GM21737 (cell line): ENCODE data around the gene CNBD2.
"Not testable (repeated sequence)": the region's sequence is repeated elsewhere in the genome, so short reads cannot be mapped to it uniquely, and the experiment has no call there.

Source experiments
- ATAC-seq: cut with Tn5 transposase; IDR thresholded peaks from one replicate; pipeline ENCODE4 v1.9.1; 2021; ENCODE audit warnings: mild to moderate bottlenecking, moderate library complexity; ENCODE audit not compliant: unreplicated experiment

CNBD2 gene

GRCh38 chr20:36018208-36018988 is 50.0 kb downstream of the CNBD2 start:
- no peak for ATAC-seq

DNA sequence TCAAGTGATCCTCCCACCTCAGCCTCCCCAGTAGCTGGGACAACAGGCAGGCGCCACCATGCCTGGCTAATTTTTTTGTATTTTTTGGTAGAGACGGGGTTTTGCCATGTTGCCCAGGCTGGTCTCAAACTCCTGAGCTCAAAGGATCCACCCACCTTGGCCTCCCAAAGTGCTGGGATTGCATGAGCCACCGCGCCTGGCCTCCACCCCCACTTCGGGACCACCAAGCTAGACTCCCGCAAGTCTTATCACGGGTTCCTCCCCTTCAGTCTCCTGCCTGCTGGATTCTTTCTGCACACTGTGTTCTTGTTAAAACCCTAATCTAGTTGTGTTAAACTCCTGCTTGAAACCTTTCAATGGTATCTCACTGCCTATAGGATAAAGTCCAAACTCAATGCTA is 57.7 kb downstream of the CNBD2 start:
- not testable (repeated sequence) for ATAC-seq

DNA sequence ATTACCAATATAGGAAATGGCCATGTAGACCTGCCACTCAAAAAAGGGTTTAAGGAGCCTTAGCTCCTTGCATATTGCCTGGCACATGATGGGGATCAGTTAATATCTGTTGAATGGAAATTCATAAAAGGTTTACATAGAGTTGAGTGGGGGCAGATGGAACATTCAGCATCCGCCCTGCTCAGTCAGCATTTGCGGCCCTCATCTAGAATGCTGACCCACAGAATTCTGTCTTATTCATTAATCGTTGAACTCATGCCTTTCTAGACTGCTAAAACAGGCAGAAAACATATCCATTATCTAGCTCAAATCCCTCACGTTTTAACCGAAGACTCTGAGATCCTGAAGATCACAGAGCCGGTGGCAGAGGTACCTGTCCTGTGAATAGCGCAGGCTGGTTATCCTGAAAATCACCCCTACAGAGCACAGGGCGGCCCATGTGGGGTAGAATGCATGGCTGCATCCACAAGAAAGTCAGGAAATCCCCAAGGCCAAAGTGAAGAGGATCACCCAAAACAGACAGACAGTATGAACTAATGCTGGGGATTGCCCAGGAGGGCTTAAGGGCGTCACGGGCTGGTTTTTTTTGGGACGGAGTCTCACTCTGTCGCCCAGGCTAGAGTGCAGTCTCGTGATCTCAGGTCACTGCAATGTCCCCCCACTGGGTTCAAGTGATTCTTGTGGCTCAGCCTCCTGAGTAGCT is 59.9 kb downstream of the CNBD2 start:
- no peak for ATAC-seq

GRCh38 chr20:36030149-36030548 is 61.8 kb downstream of the CNBD2 start:
- no peak for ATAC-seq

GRCh38 chr20:36031806-36032205 is 63.4 kb downstream of the CNBD2 start:
- no peak for ATAC-seq

- ATAC-seq, result no peak
Observed at GRCh38 chr20:36034875-36035274, 66.5 kb downstream of the CNBD2 start.

DNA sequence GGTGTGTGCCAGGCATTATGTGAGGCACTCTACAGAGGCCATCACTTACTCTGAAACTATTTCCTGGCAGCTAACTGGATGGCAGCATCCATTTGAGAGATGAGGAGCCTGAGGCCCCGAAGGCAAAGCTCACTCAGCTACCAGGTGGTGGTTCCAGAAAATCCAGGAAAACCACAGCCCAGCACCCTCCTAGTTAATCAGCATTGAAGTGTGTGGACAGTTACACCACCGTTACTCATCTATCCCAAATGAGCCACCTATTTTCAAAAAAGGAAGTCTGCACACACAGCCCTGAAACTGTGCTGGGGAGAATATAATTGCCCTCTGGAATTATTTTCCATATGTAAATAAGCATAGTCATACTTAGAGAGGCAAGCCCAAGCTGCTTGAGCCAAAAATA is 67.4 kb downstream of the CNBD2 start:
- ATAC-seq, result no peak

- no peak for ATAC-seq
Observed at GRCh38 chr20:36036688-36037087, 68.3 kb downstream of the CNBD2 start.

DNA sequence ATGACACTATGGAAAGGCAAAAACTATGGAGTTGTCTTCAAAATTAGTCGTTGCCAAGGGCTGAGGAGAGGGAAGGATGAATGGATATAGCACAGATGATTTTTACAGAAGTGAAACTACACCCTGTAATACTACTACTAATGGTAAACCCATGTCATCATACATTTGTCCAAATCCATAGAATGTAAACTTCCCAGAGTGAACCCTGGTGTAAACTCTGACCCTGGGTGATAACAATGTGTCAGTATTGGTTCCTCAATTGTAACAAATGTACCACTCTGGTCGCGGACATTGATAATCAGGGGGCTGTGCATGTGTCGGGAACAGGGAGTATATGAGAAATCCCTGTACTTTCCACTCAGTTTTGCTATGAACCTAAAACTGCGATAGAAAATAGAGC is 72.2 kb downstream of the CNBD2 start:
- ATAC-seq, result no peak

DNA sequence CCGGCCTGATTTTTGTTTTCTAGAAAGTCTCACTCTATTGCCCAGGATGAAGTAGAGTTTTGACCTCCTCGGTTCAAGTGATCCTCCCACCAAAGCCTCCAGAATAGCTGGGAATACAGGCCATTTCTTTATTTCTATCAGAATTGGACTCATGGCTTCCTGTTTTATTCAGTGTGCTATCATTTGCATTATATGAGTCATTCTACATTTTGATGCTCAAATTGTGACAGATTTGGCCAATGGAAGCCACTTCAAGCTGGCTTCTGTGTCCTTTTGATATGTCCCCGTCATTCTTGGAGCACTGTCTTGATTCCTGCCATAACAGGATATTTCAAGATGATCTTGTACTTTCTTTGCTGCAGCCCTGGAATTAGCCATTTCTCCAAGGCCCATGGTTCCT is 75.1 kb downstream of the CNBD2 start:
- no peak for ATAC-seq

- ATAC-seq, result no peak
Observed at GRCh38 chr20:36043892-36044515, 75.6 kb downstream of the CNBD2 start.

DNA sequence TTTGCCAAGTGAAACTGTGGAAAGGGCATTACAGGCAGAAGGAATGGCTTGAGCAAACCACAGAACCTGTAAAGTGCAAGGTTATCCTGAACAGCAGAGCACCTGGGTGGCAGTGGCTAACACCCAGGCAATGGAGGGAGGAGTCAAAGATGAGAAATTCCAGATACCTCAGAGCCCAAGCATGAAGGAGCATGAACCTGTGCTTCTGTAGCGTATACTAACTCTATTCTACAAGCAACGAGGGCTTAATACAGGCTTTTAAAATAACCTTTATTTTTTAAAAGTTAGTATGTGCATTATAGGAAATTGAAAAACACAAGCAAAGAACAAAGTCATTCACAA is 77.0 kb downstream of the CNBD2 start:
- ATAC-seq, result no peak

DNA sequence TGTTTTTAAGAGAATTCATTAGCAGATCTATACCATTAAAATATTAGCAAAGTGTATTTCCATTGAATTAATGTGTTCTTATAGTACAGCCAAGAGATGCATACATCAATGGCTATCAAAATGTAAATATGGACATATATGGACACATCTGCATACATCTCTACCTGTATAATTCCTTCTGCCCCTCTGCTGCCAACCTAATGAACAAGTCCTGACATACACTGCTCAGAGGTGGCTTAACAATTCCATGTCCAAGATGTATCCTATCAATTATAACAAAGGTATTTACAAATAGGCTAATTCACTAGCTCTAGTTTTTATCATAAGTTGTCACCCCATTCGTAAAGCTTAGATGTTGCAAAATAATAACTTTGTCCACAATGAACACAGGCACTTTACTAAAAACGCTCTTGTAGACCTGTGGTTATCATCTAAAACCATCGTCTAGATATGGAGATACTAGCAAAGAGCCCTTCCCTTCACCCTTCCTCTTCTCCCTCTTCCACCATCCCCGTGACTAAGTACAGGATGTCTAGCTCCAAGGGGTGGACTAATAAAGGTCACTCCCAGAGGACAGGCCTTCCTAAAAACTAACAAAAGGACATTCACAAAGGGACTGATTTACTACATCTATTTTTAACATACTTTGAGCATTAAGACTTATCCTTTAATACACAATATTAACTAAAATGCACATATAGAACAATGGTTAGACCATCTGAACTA is 77.8 kb downstream of the CNBD2 start:
- ATAC-seq, result not testable (repeated sequence)

DNA sequence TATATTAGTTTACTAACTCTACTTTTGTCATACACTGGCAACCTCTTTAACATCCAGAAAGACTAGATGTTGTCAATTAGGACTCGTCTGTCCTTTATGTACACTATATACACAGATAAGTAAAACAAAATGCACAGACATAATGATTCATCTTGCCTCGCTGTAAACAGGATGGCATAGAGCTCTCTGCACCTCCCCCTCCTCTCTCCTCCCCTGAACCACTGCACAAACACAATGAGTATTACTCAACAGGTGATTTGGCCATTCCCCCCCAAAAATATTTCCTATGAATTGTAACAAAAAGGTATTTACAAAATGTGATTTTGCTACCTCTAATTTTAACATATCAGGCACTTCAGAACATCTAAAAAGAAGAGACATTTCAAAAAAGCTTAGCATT is 81.0 kb downstream of the CNBD2 start:
- ATAC-seq, result not testable (repeated sequence)

DNA sequence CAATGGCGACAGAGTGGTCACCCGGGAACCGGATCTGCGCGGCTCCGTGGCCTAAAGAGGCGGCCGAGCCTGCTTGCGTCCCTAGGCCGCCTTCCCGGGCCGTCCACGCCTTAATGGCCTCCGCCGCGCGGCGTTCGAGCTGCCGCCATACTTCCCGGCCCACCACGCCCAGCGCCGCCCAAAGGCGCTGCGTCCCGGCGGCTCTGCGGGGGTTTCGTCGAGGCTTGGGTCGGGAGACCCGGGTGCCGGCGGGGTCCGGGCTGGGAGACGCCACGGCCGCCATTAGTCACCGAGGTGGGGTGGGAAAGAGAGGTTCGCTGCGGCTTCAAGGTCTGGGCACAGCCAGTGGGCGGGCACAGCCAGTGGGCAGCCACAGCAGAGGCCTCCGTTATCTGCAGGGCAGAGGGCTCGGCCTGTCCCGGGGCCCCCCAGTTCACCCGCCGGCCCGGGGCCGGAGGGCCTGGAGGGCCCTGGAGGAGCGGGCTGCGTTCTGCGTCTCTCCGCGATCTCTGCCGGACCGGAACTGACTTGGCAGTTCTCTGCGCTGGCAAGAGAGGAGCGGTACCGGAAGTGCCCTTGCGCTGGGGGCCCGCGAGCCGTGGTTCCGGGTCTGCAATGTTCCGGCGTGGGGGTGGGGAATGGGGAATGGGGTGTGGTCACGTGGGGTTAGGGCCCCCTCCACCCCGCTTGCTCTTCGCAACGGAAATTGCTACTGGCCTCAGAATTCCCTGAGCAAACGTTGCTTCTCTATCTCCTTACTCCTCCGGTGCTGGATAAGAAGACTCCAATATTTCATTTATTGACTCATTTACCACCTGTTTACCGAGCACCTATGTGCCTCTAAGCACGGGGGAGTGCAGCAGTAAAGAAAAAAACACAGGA is 82.3 kb downstream of the CNBD2 start:
- peak; percentile 90 for ATAC-seq

- no peak for ATAC-seq
Observed at GRCh38 chr20:36051318-36052116, 83.1 kb downstream of the CNBD2 start.

DNA sequence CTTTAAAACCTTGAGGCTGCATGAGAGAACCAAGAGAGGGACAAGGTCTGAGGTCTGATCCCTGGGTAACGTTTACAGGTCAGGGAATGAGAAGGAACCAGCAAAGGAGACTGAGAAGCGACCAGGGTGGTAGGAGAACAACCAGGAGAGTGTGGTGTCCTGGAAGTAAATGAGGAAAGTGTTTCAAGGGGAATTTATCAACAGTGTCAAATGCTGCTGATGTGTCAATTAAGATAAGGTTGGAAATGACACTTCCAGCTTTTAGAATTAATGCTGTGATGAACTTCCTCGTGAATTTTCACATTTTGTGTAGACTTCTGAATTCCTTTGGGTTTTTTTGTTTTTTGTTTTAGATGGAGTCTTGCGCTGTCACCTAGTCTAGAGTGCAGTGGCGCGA is 83.7 kb downstream of the CNBD2 start:
- no peak for ATAC-seq

- not testable (repeated sequence) for ATAC-seq
Observed at GRCh38 chr20:36053863-36054518, 85.6 kb downstream of the CNBD2 start.

DNA sequence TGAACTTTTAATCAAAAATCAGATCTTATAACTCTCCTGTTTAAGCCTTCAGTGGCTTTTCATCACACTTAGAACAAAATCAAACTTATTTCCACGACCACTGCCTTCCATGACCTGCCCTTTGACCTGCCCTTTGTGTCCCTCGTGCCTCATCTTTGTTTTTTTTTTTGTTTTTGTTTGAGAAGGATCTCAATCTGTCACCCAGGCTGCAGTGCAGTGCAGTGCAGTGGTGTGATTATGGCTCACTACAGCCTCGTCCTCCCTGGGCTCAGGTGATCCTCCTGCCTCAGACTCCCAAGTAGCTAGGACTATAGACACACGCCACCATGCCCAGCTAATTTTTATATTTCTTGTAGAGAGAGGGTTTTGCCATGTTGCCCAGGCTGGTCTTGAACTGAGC is 86.8 kb downstream of the CNBD2 start:
- ATAC-seq, result no peak
